ENCODE results near the gene FCHSD2.
"Not testable (repeated sequence)": the region's sequence is repeated elsewhere in the genome, so short reads cannot be mapped to it uniquely, and the experiment has no call there.

The FCHSD2 gene

DNA sequence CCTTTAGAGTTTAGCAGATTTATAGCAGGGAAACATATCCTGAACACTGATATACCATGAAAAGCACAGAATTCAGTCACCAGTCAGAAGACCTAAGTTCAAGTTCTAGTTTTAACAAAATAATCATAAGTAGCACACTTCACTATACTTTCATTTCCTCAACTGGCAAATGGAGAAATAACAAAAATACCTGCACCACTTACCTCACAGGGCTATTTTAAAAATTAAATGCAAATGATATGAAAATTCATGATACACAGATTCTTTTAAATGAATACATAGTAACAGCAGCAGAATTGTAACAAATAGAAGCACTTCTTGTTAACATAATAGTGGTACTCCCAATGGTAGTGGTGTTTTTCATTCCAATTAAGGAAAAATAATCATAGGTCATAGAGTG lies 139.0 kb downstream of the FCHSD2 start:
- no peak for DNase-seq

DNA sequence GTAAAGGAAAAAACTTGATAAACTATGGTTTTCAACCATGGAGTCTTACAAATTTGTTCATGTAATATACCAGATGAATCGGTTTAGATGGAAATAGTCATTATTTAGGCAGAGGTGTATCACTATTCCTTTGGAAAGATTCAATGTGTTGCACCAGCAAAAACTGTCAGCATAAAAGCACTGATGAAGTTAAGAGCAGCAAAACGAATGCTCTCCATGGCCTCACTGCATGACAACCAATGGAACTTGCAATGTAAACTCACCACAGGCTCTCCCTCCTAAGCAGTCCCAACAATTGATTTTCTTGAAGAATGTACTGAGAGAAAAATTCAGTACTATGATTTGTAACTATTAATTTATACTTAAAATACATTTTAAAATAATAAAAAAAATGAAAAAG lies 139.9 kb downstream of the FCHSD2 start:
- DNase-seq = no peak

DNA sequence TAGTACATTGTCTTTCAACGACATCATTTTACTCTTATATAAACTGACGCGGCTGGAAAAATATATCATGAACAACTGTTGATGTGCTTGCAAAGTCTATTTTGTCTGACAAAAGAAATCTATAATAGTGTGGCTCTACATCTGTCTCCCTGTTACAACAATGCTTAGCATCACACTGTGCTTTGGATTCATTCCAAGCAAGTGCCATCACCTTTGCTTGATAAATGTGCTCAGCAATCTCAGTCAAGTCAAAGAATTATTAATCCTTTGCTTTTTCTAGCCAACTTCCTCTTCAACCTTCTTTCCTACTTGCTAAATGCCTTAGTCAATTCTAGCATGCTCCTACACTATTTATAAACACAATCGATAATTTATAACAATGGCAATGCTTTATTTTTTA lies 140.5 kb downstream of the FCHSD2 start:
- DNase-seq = no peak

DNA sequence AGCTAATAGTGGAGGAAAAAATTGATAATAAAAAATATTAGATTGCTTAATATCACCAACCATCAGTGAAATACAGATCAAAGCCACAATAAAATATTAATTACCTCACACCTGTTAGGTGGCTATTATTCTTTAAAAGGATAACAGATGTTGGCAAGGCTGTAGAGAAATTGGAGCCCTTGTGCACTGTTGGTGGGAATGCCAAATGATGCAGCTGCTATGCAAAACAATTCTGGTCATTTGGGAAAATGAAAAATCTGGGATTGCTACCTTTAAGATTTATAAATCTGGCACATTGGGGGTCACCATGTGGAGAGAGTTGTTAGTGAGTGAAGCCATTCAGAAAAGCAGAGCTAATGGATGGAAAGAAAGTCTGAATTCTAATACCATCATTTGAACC lies 143.4 kb downstream of the FCHSD2 start:
- no peak for DNase-seq

DNA sequence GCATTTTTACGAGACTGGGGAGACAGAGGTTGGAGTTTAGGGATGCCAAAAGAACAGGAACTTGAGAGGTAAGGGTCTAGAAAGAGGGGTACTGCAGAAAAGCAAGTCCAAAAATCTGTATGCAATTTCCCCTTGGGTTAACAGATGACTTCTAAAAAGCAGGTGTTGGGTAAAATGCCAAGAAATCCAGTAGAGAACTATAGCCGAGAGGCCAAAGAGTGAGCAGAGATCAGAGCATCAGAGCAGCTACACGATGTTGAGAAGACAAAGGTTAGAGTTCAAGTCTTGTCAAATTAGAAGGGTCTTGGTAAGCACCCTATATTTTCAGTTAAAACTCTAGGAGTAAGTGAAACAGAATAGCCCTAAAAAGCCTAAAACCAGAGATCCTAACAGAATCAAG lies 145.2 kb downstream of the FCHSD2 start:
- DNase-seq = no peak

DNA sequence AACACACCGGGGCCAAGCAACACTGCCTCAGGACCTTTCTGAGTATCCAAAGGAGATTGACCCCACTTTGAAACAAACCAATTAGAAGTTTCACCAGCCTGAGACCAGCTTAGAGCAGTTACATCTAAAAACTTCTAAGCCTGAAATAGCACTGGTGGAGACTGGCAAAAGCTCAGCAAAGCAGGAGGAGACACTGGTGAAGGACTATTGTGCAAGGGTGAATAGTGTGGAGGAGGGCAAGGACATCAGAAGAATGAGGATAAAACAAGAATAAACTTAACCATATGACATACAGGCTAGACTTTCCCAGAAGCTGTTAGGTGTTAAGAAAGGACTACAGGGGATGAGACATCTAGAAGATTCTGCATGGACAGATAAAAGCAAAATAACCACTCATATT lies 152.4 kb downstream of the FCHSD2 start:
- DNase-seq = no peak

DNA sequence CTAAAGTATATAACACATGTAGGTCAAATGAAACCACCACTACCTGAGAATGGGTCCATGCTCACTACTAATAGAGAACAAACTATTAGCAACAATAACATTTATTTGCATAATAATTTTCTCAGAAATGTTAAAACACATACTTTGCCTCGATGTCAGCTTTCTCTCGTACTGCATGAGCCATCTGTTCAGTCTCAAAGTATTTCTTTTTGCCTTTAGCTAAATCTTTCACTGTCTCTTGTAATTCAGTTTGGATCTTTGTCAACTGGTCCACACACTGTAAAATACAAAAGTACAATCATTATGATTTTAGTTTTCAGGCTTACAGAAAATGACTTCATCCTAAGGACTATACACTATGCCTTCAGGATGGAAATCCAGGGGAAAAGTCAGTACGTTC lies 153.3 kb downstream of the FCHSD2 start:
- no peak for DNase-seq

DNA sequence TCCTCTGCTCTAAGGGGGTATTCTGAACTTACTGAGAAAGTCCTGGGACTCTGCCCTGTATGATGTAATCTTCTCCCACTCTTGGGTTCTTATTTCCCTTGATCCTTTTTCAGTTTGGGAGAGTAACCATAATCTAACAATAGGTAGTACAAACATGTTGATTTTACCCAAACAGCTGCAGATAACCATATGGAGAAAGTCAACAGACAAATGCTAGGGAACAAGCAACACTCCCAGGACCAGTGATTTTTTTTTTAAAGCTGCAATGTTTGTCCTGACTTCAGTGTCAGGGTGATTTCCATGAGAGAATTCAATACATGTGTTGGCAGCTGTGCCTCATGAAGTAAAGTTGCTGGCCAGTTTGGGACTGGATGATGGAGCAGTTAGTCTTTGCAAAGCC lies 156.5 kb downstream of the FCHSD2 start:
- no peak for DNase-seq

DNA sequence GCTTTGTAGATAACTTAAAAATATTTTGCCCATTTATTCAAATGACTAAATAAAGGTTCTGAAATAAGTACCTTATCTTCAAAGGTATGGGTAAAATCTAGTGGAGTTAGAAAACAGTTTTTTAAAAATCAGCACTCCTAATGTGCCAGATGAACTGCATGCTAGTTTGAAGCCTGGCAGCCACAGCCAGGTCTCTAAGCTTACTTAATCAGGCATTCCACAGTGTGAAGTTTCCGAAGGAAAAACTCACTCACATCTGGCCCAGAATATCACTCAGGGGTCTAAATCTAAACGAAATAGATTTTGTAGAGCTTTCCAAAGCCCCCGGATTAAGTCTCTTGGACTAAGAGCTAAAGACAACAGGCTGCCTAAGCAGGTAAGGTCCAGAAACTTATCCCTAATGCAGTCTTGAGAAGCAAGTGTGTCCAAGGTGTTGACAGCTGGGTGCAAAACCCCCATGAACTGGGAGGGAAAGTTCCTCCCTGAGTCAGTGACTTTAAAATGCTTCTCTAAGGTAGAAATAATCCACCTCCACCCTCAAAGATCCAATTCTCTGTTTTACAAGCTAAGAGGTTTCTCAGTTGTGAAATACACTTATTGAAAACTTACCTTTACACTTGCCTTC lies 157.6 kb downstream of the FCHSD2 start:
- no peak for DNase-seq

DNA sequence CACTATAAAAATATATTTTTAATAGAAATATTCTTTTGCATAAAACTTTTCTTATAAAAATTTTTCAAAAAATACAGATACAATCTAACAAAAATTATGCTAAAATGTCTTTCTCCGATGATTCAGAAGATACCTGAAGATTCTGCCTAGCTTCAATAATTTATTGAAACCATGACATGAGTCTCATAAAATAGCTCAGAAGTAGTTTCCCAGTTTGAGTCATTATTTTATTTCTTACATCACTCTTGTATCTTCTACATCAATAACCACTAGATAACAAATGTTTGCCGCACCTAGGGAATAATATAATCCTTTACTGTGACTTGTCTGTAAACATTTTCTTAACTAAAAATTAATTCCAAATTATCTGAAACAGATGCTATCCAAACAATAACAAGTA lies 158.6 kb downstream of the FCHSD2 start:
- DNase-seq = no peak

DNA sequence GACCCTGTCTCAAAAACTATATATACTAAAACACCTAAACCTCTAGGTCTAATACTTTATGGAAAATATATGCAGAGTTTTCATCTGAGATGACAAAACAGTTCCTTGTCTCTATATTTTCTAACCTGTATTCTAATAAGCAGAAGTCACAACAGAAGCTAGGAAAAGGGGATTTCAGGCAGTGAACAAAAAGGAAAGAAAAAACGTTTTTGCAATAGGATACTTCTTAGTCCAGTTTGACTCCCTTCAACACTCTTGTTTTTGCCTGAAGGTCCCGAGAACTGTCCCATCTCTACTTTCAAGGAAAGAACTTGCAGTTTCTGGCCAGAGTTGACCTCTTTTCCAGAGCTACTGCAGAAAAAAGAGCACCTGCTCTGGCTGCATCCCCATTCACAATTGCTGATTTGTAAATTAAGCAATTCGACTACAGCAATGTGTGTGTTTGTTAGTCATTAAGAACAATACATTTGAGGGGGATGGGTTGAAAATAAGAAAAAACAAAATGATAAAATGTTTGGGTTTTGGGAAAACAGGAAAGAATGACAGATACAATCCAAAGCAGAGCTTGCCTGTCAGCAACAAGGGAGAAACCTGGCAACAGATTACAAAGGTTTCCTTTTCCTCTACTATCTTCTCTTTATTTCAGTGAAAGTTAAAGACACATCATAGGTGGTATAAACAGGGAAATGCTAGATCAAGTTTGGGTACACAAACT lies 160.0 kb downstream of the FCHSD2 start:
- DNase-seq = no peak

DNA sequence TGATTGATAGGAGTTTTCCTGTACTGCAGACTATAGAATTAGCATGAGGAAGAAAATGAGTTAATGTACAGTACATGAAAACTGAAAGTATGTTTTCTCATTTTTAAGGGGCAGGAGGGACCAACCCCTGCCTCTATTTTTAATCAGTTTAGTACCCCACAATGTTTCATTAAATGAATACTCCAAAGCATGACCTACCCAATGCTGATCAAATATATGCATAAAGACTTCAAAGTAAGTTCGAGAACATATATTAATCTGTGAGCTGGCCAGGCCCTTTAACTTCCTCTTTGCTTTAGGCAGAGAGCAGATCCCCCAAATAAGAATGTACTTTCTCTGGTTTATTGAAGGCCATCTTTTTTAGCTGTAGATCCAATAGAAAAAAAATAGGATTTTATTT lies 161.0 kb downstream of the FCHSD2 start:
- no peak for DNase-seq

DNA sequence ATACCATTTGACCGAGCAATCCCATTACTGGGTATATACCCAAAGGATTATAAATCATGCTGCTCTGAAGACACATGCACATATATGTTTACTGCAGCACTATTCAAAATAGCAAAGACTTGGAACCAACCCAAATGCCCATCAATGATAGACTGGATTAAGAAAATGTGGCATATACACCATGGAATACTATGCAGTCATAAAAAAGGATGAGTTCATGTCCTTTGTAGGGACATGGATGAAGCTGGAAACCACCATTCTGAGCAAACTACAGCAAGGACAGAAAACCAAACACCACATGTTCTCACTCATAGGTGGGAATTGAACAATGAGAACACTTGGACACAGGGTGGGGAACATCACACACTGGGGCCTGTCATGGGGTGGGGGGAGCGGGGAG lies 164.3 kb downstream of the FCHSD2 start:
- not testable (repeated sequence) for DNase-seq

DNA sequence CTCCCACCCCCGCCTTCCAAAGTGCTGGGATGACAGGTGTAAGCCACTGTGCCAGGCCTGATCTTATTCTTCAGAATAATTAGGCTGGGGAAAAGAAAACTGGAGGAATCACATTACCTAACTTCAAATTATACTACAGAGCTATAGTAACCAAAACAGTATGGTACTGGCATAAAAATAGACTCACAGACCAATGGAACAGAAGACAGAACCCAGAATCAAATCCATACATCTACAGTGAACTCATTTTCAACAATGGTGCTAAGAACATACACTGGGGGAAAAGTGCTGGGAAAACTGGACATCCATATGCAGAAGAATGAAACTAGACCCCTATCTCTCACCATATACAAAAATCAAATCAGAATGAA lies 165.6 kb downstream of the FCHSD2 start:
- not testable (repeated sequence) for DNase-seq

DNA sequence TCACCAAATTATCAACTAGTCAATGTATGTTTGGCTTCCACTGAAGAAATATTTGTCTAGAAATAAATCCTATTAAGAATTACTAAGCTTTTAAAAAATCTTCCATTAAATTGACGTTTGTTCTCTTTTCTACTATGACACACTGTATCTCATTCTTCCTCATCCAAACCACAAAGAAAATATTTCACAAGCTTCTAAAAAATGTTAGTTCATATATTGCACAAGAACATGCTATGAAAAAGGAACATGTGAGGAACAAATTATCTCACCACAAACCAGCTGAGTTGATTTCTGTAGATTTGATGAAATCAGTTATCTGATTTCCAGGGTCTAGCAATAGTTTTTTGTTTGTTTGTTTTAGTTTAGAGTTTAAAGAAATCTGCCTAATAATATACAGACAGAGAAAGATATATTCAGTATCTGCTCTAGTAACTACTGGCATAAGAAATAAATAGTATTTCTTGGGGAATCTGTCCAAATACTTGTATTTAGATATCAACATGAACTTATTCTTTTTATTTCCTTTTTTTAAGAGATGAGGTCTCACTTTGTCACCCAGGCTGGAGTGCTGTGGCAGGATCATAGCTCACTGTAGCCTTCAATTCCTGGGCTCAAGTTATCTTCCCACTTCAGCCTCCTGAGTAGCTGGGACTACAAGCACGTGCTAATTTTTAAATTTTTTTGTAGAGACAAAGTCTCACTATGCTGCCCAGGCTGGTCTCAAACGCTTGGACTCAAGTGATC lies 166.2 kb downstream of the FCHSD2 start:
- peak; percentile 89 for DNase-seq

DNA sequence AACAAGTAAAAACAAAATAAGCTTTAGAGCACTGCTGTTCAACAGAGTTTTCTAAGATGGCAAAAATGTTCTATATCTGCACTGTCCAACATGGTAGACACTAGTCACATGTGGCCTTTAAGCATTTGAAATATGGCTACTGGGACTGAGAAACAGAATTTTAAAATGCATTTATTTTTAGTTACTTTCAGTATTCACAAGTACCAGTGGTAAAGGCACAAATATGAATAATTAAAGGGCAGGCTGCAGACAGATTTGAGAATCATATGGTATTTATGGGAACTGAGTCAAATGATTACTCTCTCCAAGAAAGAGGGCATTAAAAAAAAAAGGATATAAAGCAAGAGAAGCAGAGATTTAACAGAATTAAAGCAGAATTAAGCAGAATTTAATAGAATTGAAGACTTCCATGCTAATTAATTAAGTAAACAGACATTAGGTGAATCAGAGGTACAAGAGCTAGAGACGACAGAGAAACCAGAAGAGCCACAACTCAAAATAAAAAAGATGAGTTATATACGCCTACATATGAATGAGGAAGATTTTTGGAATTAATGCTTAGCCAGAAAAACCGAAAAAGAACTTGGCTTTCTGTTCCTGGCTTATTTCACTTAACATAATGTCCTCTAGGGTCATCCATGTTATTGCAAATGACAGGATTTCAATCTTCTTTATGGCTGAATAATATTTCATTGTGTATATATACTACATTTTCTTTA lies 167.5 kb downstream of the FCHSD2 start:
- no peak for DNase-seq

DNA sequence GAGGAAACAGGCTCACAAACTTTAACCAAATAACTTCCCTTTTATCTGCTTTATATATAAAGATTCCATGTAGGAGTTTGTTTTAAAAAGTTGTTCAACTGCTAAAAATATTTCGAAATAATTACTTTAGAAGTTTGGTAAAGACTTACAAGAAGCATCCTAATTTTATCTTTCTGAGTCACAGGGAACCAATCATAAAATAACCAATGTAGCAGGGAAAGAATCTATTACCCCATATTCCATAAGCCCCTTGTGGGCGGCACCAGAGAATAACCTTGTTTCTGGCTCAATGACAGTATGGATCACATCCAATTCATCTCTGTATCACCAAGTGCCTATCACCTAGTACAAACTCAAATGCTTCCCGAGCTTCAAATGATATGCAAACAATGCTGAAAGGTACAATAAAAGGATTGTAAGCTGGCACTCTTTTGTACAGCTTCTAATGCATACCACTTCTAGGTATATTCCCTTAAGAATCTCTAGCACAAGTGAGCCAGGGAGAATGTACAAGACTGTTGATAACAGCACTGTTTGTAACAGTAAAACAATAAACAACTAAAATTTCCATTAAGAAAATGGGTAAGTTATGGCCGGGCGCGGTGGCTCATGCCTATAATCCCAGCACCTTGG lies 169.5 kb downstream of the FCHSD2 start:
- no peak for DNase-seq

DNA sequence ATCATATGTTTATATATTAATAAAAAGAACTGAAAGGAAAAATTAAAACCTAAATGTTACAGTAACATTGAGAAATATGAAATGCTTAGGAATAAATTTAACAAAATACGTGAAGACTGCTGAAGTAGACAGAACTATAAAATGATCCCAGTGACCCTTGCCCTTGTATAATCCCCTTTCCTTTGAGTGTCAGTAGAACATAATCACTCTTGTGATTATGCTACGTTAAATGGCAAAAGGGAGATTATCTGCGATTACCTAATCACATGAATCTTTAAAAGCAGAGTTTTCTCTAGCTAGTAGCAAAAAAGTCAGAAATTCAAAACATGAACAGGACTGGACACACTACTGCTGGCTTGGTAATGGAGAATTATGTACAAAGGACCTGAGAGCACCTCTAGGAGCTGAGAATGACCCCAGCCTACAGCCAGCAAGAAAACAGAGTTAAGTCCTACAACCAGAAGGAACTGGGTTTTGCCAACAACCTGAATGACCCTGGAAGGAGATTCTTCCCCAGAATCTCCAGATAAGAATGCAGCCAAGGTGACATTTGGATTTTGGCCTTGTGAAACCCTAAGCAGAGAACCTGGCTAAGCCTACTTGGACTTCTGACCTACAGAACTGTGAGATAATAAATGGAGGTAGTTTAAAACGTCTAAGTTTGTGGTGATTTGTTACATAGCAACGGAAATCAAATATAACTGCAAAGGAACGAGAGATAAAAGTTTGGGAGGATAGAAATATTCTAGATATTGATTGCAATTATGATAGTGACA lies 170.7 kb downstream of the FCHSD2 start:
- no peak for DNase-seq

DNA sequence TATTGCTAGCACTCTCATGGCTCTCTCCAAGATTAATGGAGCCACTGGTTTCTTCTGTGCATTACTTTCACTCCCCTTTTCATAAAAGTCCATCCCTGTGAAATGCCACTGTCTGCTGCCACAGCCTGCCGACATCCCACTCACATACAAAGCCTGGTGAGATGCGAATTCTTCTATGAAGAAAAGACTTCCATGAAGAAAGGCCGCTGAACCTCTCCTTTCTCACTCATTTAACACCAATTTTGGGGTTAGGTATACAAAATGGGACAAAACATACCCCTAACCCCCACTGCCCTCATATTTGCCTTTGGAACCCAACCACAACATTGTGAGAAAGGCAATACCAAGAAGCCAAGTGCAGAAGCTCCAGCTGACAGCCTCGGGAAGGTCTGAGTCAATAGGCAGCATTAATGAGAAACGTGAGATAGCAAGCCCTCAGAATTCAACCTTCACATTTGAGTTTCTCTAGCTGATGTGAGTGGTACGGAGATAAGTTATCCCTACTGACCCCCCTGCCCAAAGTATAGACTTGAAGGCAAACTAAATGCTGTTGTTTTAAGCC lies 171.5 kb downstream of the FCHSD2 start:
- no peak for DNase-seq

DNA sequence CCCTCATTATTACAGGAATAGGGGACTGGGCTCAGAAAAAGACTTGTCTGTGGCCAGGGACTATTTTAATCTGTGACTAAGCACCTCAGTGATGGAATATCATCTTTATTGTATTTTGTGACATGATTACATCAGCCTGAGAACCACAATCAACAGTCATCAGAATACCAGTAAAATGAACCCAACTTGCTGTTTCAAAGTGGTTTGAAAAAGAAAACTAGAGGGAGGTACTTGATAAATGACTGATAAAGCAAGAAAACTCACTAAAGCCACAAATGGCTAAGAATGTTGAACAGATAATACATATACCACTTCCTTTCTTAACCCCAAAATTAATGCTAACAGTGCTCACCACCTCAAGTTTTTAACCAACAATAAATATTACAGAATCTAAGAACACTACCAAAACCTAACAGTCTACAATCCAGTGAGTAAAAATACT lies 172.2 kb downstream of the FCHSD2 start:
- DNase-seq = peak; percentile 87

DNA sequence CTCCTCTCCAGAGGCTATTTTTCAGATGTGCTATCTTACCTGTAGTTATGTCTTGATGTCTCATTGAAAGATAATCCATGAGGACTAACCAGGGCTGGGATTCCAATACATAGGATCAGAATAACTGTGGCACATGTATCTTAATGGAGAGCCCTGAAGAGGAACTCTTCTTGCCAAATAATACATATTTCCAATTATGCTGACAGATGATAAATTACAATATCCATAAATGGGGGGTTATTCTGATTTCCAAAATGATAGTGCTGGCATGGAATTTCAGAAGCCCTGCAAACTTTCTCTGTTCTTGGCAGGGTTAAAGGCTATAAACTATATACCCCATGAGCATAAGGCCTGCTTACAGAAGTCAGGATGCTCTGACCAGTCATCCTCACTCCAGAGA lies 173.7 kb downstream of the FCHSD2 start:
- DNase-seq = no peak

DNA sequence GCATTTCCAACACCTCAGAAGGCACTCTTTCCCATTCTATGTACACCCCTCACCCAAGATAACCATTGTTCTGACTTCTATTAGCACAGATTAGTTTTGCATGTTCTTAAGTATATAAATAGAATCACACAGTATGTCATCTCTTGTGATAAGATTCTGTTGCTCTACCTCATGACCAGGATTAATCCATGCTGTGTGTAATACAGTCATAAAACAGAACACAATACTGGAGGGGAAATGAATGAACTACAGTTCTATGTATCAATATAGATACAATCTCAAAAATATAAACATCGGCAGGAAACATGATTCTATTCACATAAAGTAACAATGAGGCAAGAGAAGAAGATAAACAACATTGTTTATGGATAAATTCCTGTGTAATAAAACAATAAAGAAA lies 176.4 kb downstream of the FCHSD2 start:
- no peak for DNase-seq
